KOPT-K1 (cell line): ENCODE results near the gene NFIA.
"Not testable (repeated sequence)": the region's sequence is repeated elsewhere in the genome, so short reads cannot be mapped to it uniquely, and the experiment has no call there.

Experiments
- H3K27ac ChIP-seq: fragments of 200-600 bp; sonication (generic); 2 replicates; pipeline ENCODE4 v1.5.1; 2016; ENCODE audit warnings: antibody characterized with exemption, mild to moderate bottlenecking, low read depth, low read length; ENCODE audit not compliant: poor library complexity, severe bottlenecking
- H3K36me3 ChIP-seq: fragments of 200-600 bp; sonication (generic); 2 replicates; pipeline ENCODE4 v1.5.1; 2017; ENCODE audit warnings: antibody characterized with exemption, mild to moderate bottlenecking, low read length, moderate library complexity; ENCODE audit not compliant: insufficient read depth
- H3K9me3 ChIP-seq: fragments of 200-600 bp; sonication (generic); 2 replicates; pipeline ENCODE4 v1.5.1; 2017; ENCODE audit warnings: antibody characterized with exemption, low read length, mild to moderate bottlenecking; ENCODE audit not compliant: insufficient read depth, poor library complexity, severe bottlenecking

The NFIA gene

GRCh38 chr1:61450872-61451571, 368.7 kb downstream of the NFIA start:
- Histone ChIP-seq H3K27ac (no peak overlapping the region), H3K36me3 (no peaks in the 10 kb centered on the region), H3K9me3 (no peaks in the 10 kb centered on the region)

GRCh38 chr1:61451572-61451968, 369.2 kb downstream of the NFIA start:
- Histone ChIP-seq H3K27ac (no peak overlapping the region), H3K9me3 (no peaks in the 10 kb centered on the region)

GRCh38 chr1:61452176-61453035, 370.0 kb downstream of the NFIA start:
- Histone ChIP-seq H3K27ac (no peak overlapping the region), H3K9me3 (no peaks in the 10 kb centered on the region), H3K36me3 (no peaks in the 10 kb centered on the region)

More at GRCh38 chr1:61451572-61451968, 369.2 kb downstream of the NFIA start:
- H3K36me3 ChIP-seq, result no peaks in the 10 kb centered on the region

- Histone ChIP-seq H3K36me3 (no peaks in the 10 kb centered on the region), H3K27ac (no peak overlapping the region), H3K9me3 (no peaks in the 10 kb centered on the region)
These were observed 371.0 kb downstream of the NFIA start for GRCh38 chr1:61453111-61453961.

DNA sequence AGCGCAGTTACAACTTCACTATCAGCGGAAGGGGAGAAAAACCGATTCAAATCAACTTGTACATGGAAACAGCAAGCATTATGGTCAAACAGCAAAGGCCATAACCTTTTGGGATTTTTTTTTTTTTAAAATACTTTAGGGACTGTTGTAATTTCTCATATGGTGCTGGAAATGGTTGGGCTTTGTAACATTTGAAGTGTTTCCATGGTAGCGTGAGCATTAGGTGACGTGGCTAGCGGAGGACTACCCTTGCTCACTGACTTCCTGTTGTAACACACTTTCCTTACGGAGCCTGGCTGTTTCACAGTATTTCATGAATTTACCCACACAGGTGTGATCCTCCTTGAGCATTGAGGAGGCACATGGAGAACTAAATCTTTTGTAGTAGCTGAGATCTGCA, 373.0 kb downstream of the NFIA start:
- no peaks in the 10 kb centered on the region for H3K9me3 ChIP-seq
- no peak overlapping the region for H3K27ac ChIP-seq
- no peaks in the 10 kb centered on the region for H3K36me3 ChIP-seq

- no peaks in the 10 kb centered on the region for H3K9me3 ChIP-seq
- no peak overlapping the region for H3K27ac ChIP-seq
- no peaks in the 10 kb centered on the region for H3K36me3 ChIP-seq
These were observed 375.2 kb downstream of the NFIA start for GRCh38 chr1:61457526-61458040.

- H3K9me3 ChIP-seq, result no peaks in the 10 kb centered on the region
- H3K27ac ChIP-seq, result no peak overlapping the region
- no peaks in the 10 kb centered on the region for H3K36me3 ChIP-seq
These were observed 377.0 kb downstream of the NFIA start for GRCh38 chr1:61459345-61459744.

- H3K9me3 ChIP-seq, result no peaks in the 10 kb centered on the region
- no peaks in the 10 kb centered on the region for H3K36me3 ChIP-seq
- H3K27ac ChIP-seq, result no peak overlapping the region
These were observed 377.8 kb downstream of the NFIA start for GRCh38 chr1:61460191-61460590.

DNA sequence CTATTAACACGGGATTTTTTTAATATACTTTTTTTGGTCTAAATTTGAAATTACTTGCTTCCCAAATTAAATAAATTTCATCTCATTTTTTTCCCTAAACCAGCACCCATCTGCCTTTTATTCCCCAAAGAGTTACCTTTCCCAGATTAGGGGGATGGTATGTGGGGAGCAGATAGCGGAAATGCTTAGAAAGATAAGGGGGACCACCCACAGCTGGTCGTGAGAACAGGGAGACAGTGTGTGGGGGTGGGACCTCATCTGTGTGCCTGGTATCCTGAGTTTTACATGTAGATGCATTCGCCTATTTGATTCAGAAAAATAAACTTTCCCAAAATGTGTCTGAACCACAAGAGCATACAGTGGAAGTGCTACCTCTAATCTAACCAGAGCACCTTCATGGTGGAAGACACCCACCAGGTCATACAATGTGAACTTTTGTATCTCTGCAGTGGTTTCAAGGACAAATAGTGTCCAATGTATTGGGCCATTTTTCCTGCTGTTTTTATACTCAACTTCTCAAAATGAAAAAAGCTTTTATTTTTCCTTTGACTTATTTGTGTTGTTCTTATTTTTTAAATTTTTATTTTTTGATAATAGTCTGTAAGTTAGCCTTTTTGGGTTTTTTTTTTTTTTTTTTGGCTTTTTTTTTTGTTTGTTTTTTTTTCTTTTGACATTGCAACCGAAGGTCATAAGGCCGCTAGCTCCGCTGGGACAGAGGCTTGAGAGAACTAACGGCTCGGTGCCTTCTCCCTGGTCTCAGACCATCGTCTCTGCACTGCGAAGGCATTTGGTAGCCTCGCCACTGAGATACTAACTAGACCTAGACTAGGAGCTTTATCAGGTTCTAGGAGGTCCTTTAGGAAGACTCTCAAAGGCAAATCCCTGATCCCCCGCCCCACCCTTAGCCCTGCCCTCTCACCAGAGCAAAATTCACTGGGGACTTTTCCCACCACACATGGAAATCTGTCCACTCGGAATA, 379.3 kb downstream of the NFIA start:
- no peak overlapping the region for H3K27ac ChIP-seq
- no peaks in the 10 kb centered on the region for H3K36me3 ChIP-seq
- no peaks in the 10 kb centered on the region for H3K9me3 ChIP-seq

DNA sequence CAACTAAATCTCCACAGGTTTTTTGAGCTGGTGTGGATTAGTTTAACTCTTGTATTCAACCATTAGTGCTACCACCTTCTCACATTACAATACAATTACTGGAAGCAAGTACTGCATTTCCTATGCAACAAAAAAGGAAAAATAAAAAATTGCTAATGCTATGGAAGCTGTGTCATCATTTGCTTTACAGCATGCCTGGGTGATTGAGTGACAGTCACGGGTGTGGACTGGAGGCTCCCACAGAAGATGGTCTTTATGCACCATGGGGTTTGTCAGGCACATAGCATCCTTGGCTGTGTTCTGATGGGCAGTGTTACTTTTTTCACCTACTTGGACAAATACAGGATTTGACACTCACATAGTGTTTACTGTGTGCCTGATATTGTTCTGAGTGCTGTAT, 380.3 kb downstream of the NFIA start:
- Histone ChIP-seq H3K36me3 (no peaks in the 10 kb centered on the region), H3K27ac (no peak overlapping the region), H3K9me3 (no peaks in the 10 kb centered on the region)

DNA sequence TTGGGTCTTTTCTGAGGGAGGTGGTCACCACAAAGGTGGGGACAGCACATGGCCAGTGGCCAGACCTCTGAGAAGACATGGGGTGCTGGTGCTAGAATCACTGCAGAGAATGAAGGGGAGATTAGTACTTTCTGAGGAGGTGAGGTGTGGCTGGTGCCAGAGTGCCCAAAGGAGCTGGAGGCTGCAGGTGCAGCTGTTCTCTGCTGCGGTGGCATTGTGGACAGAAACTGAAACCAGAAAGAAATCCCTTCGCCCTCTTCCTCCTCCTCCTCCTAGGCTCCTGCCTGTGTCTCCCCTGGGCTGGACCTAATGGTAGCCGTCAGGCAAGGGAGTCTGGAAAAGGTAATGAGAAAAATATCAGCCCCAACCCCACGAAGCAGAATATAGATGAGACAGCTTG, 380.9 kb downstream of the NFIA start:
- H3K27ac ChIP-seq, result no peak overlapping the region
- no peaks in the 10 kb centered on the region for H3K9me3 ChIP-seq
- no peaks in the 10 kb centered on the region for H3K36me3 ChIP-seq

- H3K36me3 ChIP-seq, H3K9me3 ChIP-seq, H3K27ac ChIP-seq: not testable (repeated sequence)
These were observed 385.5 kb downstream of the NFIA start for GRCh38 chr1:61467836-61468235.

DNA sequence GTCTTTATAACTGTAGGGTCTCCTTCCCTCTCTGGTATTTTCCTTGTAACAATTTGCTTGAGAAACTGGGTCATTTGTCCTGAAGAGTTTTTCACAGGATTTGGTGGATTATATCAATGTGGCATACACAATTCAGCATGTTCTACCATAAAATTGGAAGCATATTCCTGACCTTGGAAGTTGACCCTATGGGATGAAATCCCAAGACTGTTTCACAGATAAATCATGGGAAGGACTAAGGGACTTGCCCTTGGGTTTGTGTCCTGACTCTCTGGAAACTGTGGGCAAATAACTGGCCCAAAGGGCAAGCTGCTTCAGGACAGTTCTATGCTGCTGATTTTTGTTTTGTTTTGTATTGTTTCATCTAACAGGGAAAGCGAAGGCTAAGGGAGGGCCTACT, 387.0 kb downstream of the NFIA start:
- Histone ChIP-seq H3K9me3 (no peaks in the 10 kb centered on the region), H3K27ac (no peak overlapping the region), H3K36me3 (no peaks in the 10 kb centered on the region)

GRCh38 chr1:61472876-61473275, 390.5 kb downstream of the NFIA start:
- H3K27ac ChIP-seq, result no peak overlapping the region
- no peaks in the 10 kb centered on the region for H3K36me3 ChIP-seq
- H3K9me3 ChIP-seq, result no peaks in the 10 kb centered on the region
